Measurements from ENCODE around the gene FRAS1. TPM values are rescaled to one million over a fixed set of nuclear protein-coding genes. Genes with fewer than 3 reads are reported as not detected.
"Not testable (repeated sequence)": the region's sequence is repeated elsewhere in the genome, so short reads cannot be mapped to it uniquely, and the experiment has no call there.

FRAS1 gene
- total and polyA plus RNA-seq, 12 donors: 0.20 to 2.3 (median 0.84) TPM

GRCh38 chr4:78493731-78494130, 436.6 kb downstream of the FRAS1 start:
- no peak for TF ChIP-seq POLR2A (IDR thresholded peaks at IDR 0.05)
- no peak for TF ChIP-seq CTCF (IDR thresholded peaks at IDR 0.05)

GRCh38 chr4:78496021-78496643, 439.0 kb downstream of the FRAS1 start:
- H3K4me3 ChIP-seq: no peak overlapping the region
- no peak for TF ChIP-seq POLR2A (IDR thresholded peaks at IDR 0.05)
- no peak for TF ChIP-seq CTCF (IDR thresholded peaks at IDR 0.05)
- intact Hi-C loops (cut with DNase I): no loop called here
- WGBS, 4 donors: 60 to 71% (median 68%) methylated on average over 4 of the region's 4 CpGs
- H3K36me3 ChIP-seq (replicated peaks in 1 of 2): no peaks in the 10 kb centered on the region
- H3K4me1 ChIP-seq (replicated peaks in 1 of 2): no peaks in the 10 kb centered on the region
- DNase-seq: no peak
- no peaks in the 10 kb centered on the region for H3K9me3 ChIP-seq (replicated peaks in 1 of 3)
- H3K27ac ChIP-seq: no peak overlapping the region
- no peaks in the 10 kb centered on the region for H3K27me3 ChIP-seq

More at GRCh38 chr4:78493731-78494130, 436.6 kb downstream of the FRAS1 start:
- Histone ChIP-seq H3K27ac (no peak overlapping the region), H3K27me3 (no peaks in the 10 kb centered on the region), H3K36me3 (replicated peaks in 1 of 2) (no peaks in the 10 kb centered on the region), H3K4me1 (replicated peaks in 1 of 2) (no peaks in the 10 kb centered on the region), H3K4me3 (no peak overlapping the region), H3K9me3 (replicated peaks in 1 of 3) (no peaks in the 10 kb centered on the region)
- DNase-seq: no peak
- intact Hi-C loops (cut with DNase I): no loop called here

GRCh38 chr4:78506260-78506659, 449.1 kb downstream of the FRAS1 start:
- intact Hi-C loops (cut with DNase I); H3K4me1 ChIP-seq (replicated peaks in 1 of 2); H3K36me3 ChIP-seq (replicated peaks in 1 of 2); H3K4me3 ChIP-seq; H3K27me3 ChIP-seq; H3K9me3 ChIP-seq (replicated peaks in 1 of 3); DNase-seq; H3K27ac ChIP-seq: not testable (repeated sequence)
- 66 to 80% (median 71%) methylated on average over 9 to 10 of the region's 10 CpGs for WGBS, 4 donors

GRCh38 chr4:78509043-78509442, 451.9 kb downstream of the FRAS1 start:
- Histone ChIP-seq H3K27me3 (no peaks in the 10 kb centered on the region), H3K9me3 (replicated peaks in 1 of 3) (no peaks in the 10 kb centered on the region), H3K36me3 (replicated peaks in 1 of 2) (no peaks in the 10 kb centered on the region), H3K27ac (no peak overlapping the region), H3K4me1 (replicated peaks in 1 of 2) (no peaks in the 10 kb centered on the region), H3K4me3 (no peak overlapping the region)
- TF ChIP-seq CTCF (IDR thresholded peaks at IDR 0.05) (no peak), POLR2A (IDR thresholded peaks at IDR 0.05) (no peak)
- 40 to 66% (median 59%) methylated on average over 2 of the region's 2 CpGs for WGBS, 4 donors
- intact Hi-C loops (cut with DNase I): no loop called here
- no peak for DNase-seq

GRCh38 chr4:78510108-78510507, 453.0 kb downstream of the FRAS1 start:
- intact Hi-C loops (cut with DNase I): loop anchor here (10.0 kb wide), 2 partner anchors 455 to 545 kb away; partner anchors contain the start of gene FRAS1 (in 1 of the 2)
- DNase-seq: no peak

More at GRCh38 chr4:78510108-78510507, 453.0 kb downstream of the FRAS1 start:
- Histone ChIP-seq H3K27me3 (no peaks in the 10 kb centered on the region), H3K36me3 (replicated peaks in 1 of 2) (no peaks in the 10 kb centered on the region), H3K4me1 (replicated peaks in 1 of 2) (no peaks in the 10 kb centered on the region), H3K4me3 (no peak overlapping the region), H3K9me3 (replicated peaks in 1 of 3) (no peaks in the 10 kb centered on the region), H3K27ac (no peak overlapping the region)
- WGBS, 4 donors: 46 to 83% (median 62%) methylated on average over 1 of the region's 1 CpG
- TF ChIP-seq POLR2A (IDR thresholded peaks at IDR 0.05) (no peak), CTCF (IDR thresholded peaks at IDR 0.05) (no peak)
